HG02610 (cell line): ENCODE results near the gene SFRP2.

Experiments used
- ATAC-seq: cut with Tn5 transposase; IDR thresholded peaks from one replicate; pipeline ENCODE4 v1.9.1; 2021; ENCODE audit warnings: mild to moderate bottlenecking, moderate library complexity; ENCODE audit not compliant: unreplicated experiment

The SFRP2 gene

GRCh38 chr4:153788413-153789276 is at the start of gene SFRP2:
TSS of gene SFRP2 (minus strand) at chr4:153789083. CDS start at chr4:153788835, 248 bp downstream.
- ATAC-seq: no peak

- no peak for ATAC-seq
These were observed 49.7 kb upstream of the SFRP2 start for GRCh38 chr4:153838564-153838963.

GRCh38 chr4:153834901-153835300 is 46.0 kb upstream of the SFRP2 start:
- ATAC-seq: no peak

- no peak for ATAC-seq
These were observed 43.9 kb upstream of the SFRP2 start for GRCh38 chr4:153832720-153833287.

GRCh38 chr4:153832054-153832453 is 43.2 kb upstream of the SFRP2 start:
- no peak for ATAC-seq

- no peak for ATAC-seq
These were observed 42.4 kb upstream of the SFRP2 start for GRCh38 chr4:153831245-153831644.

GRCh38 chr4:153825691-153826090 is 36.8 kb upstream of the SFRP2 start:
- ATAC-seq: no peak

GRCh38 chr4:153825126-153825525 is 36.2 kb upstream of the SFRP2 start:
- no peak for ATAC-seq

GRCh38 chr4:153824501-153824900 is 35.6 kb upstream of the SFRP2 start:
- ATAC-seq: no peak

GRCh38 chr4:153823483-153823882 is 34.6 kb upstream of the SFRP2 start:
- ATAC-seq: no peak

GRCh38 chr4:153822316-153822715 is 33.4 kb upstream of the SFRP2 start:
- ATAC-seq: no peak

- no peak for ATAC-seq
These were observed 28.6 kb upstream of the SFRP2 start for GRCh38 chr4:153817466-153817865.

GRCh38 chr4:153816542-153816941 is 27.7 kb upstream of the SFRP2 start:
- no peak for ATAC-seq

GRCh38 chr4:153814789-153815188 is 25.9 kb upstream of the SFRP2 start:
- ATAC-seq: no peak

GRCh38 chr4:153809916-153810810 is 21.3 kb upstream of the SFRP2 start:
- ATAC-seq: no peak

- ATAC-seq: peak; percentile 68
These were observed 20.4 kb upstream of the SFRP2 start for GRCh38 chr4:153809307-153809706.

GRCh38 chr4:153808175-153808574 is 19.3 kb upstream of the SFRP2 start:
- no peak for ATAC-seq

- no peak for ATAC-seq
These were observed 17.2 kb upstream of the SFRP2 start for GRCh38 chr4:153806073-153806472.

- no peak for ATAC-seq
These were observed 15.8 kb upstream of the SFRP2 start for GRCh38 chr4:153804722-153805121.

GRCh38 chr4:153799694-153800074 is 10.8 kb upstream of the SFRP2 start:
- ATAC-seq: no peak

GRCh38 chr4:153798901-153799693 is 10.2 kb upstream of the SFRP2 start:
- no peak for ATAC-seq
